HG03439 (cell line): ENCODE measurements around the gene ELAC2.

Experiments used
- ATAC-seq: cut with Tn5 transposase; IDR thresholded peaks from one replicate; pipeline ENCODE4 v1.9.1; 2021; ENCODE audit warnings: mild to moderate bottlenecking, moderate library complexity; ENCODE audit not compliant: unreplicated experiment

Gene ELAC2

GRCh38 chr17:12955521-12955920 is 62.3 kb downstream of the ELAC2 start:
- no peak for ATAC-seq

- ATAC-seq, result no peak
These were observed 64.7 kb downstream of the ELAC2 start for GRCh38 chr17:12953156-12953555.

- no peak for ATAC-seq
These were observed 65.8 kb downstream of the ELAC2 start for GRCh38 chr17:12952012-12952411.

DNA sequence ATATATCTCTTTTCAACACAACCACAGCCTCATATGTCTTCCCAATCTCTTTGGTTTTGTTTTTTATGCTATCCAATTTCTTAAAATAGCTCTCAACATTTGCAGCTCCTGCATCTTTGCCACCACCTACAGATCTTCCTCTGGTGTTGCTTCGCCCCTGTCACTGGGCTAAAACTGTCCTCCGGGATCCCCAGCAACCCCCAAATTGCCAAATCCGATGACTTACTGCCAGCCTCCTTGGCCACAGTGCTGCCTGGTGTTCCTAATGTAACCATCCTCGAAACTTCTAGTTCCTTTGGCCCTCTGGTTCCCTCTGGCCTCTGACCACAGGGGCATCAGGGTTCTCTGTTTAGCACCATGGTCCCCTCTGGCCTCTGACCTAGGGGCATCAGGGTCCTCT is 70.8 kb downstream of the ELAC2 start:
- ATAC-seq, result no peak
